HG02588 (cell line): ENCODE measurements around the gene TSPAN18.

Experiments
- ATAC-seq: cut with Tn5 transposase; IDR thresholded peaks from one replicate; pipeline ENCODE4 v1.9.1; 2021; ENCODE audit warnings: mild to moderate bottlenecking, moderate library complexity; ENCODE audit not compliant: unreplicated experiment

Gene TSPAN18

GRCh38 chr11:44969651-44970252 lies 243.0 kb downstream of the TSPAN18 start:
- no peak for ATAC-seq

- no peak for ATAC-seq
Observed at GRCh38 chr11:44970293-44970692, 243.5 kb downstream of the TSPAN18 start.

- no peak for ATAC-seq
Observed at GRCh38 chr11:44971185-44971584, 244.4 kb downstream of the TSPAN18 start.

DNA sequence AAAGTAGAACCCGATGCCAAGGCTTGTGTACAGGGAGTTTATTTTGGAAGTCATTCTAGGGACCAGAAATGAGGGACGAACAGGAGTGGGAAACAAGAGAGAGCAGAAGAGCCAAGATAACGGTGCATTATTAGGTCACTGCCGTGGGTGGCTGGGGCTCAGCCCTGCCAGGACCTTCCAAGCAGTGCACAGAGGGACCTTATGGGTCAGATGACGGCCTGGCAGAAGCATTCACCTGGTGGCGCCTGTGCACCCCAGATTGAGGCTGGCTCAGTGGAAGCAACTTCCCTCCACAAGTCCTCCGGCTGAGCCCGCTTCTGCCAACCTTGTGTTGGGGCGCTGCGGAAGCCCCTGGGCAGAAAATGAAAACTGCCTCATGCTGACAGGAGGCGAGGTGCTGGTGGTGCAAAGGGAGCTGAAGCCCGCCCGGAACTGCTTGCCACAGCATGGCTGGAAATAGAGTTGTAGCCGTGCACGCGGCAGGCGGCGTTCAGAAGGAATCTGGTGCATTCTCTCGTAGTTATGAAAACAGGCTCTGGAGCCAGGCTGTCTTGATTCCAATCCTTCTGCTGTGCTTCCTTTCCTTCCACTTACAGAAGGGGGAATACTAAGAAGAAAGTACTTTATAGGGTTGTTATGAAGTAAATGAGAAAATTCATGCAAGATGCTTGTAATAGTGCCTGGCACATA lies 246.1 kb downstream of the TSPAN18 start:
- ATAC-seq = no peak

- no peak for ATAC-seq
Observed at GRCh38 chr11:44973632-44974401, 247.1 kb downstream of the TSPAN18 start.

DNA sequence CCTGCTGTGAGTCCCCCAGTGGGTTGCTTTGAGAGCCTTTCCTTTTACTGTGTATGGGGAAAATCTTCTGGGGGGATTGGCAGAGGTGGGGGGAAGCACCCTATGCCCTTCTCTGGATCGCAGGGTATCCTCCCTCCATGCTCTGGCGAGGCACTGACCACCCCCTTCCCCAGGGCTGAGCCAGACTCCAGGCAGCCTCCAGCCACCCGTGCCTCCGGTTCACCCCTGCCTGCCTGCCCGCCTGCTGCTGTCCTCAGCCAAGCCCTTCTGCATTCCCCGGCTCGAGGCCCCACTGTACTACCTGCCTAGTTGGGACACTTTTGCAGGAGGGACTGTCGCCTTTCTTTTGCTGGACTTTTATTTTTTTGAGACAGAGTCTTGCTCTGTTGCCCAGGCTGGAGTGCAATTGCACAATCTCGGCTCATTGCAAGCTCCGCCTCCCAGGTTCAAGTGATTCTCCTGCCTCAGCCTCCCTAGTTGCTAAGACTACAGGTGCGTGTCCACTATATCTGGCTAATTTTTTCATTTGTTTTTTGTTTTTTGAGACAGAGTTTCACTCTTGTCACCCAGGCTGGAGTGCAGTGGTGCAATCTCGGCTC lies 247.7 kb downstream of the TSPAN18 start:
- ATAC-seq = no peak

- ATAC-seq = no peak
Observed at GRCh38 chr11:44976576-44976975, 249.8 kb downstream of the TSPAN18 start.

GRCh38 chr11:44977493-44977984 lies 250.8 kb downstream of the TSPAN18 start:
- ATAC-seq = no peak

GRCh38 chr11:44978274-44978960 lies 251.7 kb downstream of the TSPAN18 start:
- no peak for ATAC-seq

DNA sequence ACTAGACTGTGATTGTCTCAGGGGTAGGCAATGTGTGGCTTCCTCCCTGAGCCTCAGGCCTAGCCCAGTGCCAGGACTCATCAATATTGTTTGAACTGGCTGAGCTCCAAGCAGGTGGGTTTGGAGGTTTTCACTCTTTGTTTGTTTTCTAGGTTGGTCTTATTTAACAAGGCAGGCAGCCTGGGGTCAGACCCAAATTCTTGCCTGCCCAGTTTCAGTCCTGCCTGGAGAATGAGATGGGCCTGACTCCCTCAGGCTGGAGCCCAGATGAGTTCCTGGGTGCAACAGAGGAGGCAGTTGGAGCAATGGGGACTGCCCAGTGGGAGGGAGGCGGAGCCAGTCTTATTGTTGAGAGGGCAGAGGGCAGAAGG lies 252.2 kb downstream of the TSPAN18 start:
- no peak for ATAC-seq

DNA sequence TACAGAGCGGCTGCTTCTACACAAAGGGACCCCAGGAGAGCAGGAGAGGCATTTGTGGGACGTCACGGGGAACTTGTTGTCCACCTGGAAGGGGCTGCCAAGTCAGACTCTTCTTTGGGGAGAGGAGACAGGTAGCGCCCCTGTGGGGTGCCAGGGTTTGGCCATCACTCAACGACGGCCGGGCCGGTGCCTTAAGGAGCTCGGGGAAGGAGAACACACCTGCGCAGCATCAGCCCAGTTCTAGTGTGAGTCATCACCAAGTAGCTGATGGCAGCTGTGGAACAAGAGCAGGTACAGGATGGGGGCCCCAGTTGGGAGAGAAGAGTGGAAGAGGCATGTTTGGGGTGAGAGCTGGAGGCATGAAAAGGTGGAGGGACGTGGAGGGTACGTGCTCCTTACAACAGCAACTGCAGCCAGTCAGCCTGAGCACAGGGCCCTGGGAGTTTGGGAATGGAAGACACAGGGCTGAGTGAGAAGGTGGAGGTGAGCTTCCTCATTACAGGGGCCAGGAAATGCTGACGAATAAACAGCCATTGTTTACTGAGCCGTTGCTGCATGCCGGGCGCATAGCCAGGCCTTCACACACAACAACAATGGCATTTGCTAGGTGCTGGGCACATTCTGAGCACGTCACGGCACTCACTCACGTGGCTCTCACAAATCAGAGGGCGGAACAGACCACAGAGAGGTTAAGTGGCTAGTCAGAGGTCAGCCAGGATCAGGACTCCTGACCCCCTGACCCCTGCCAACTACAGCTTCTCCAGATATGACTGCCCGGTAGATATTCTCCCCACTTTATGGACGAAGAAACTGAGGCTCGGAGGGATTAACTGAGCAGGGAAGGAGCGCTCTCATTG lies 253.0 kb downstream of the TSPAN18 start:
- no peak for ATAC-seq

DNA sequence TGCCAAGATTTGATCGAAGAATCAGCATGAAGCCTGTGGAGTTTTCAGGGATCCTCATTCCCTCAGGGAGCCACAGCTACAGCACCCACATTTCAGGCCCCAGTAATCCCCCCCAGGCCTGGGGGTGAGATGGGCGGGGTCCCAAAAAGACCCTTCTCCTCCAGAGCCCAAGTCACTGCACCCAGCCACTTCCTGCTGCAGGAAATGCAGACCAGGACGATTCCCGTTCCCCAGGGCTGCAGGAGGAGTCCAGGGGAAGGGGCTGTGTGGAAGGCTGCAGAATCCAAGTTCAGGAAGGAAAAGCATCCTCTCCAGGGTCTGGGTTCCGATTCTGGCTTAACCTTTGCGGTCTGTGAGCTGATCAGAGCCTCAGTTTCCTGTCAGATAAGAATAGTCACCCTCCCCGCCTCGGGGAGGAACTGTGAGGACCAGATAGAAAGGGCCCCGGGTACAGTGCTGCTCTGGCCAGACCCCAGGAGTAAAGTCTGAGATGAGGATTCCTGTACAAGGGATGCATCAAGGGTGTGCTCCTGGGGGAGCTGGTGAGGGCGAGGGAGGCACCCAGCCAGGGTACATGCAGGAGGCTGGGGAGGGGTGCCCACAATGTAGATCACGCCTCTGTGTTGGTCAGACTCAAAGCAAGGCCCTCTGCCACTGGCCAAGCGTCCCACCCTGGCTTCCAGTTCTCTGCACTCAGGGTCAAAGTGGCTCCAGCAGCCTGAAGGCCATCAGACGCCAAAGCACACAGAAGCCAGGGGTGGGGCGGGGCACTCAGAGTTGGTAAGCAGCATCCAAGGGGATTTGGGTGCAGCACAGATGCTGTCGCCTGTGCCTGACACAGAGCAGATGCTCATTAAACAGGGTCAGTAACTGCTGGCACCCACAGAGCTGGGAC lies 254.0 kb downstream of the TSPAN18 start:
- ATAC-seq = no peak
